MM.1S (cell line): ENCODE data around the gene FHL1.
A peak's percentile ranks its signal among the peaks of the same experiment; 100 is the strongest.

ENCODE experiments used
- DNase-seq: peaks from one replicate; pipeline ENCODE4 v3.0.0-alpha.2; 2015
- H2AFZ ChIP-seq: fragments of 300-600 bp; sonication (generic); 2 replicates; pipeline ENCODE4 v1.6.0; 2016; ENCODE audit warnings: antibody characterized with exemption, low read length
- H3F3A ChIP-seq: fragments of 300-600 bp; sonication (generic); 2 replicates; pipeline ENCODE4 v1.6.1; 2016; ENCODE audit warnings: mild to moderate bottlenecking, antibody characterized with exemption, low read length, moderate library complexity, mixed read lengths; ENCODE audit not compliant: insufficient read depth
- H3K27ac ChIP-seq: fragments of 300-600 bp; sonication (generic); 2 replicates; pipeline ENCODE4 v1.5.1; 2016; ENCODE audit warnings: mild to moderate bottlenecking, low read length
- H3K27me3 ChIP-seq: fragments of 300-600 bp; sonication (generic); replicated peaks from 2 replicates; pipeline ENCODE4 v1.6.0; 2016; ENCODE audit warnings: low read length; ENCODE audit not compliant: insufficient read depth
- H3K36me3 ChIP-seq: fragments of 300-600 bp; sonication (generic); replicated peaks from 2 replicates; pipeline ENCODE4 v1.6.1; 2016; ENCODE audit warnings: mild to moderate bottlenecking, low read length, mixed read lengths; ENCODE audit not compliant: insufficient read depth
- H3K4me1 ChIP-seq: fragments of 300-600 bp; sonication (generic); 2 replicates; pipeline ENCODE4 v1.6.1; 2016; ENCODE audit warnings: low read length, mixed read lengths
- H3K4me2 ChIP-seq: fragments of 300-600 bp; sonication (generic); 2 replicates; pipeline ENCODE4 v1.6.0; 2016; ENCODE audit warnings: low read depth, low read length
- H3K4me3 ChIP-seq: fragments of 300-600 bp; sonication (generic); 2 replicates; pipeline ENCODE4 v1.5.1; 2016; ENCODE audit warnings: low read length, mixed read lengths
- H3K79me2 ChIP-seq: fragments of 300-600 bp; sonication (generic); 2 replicates; pipeline ENCODE4 v1.6.1; 2016; ENCODE audit warnings: mixed run types, low read length, mixed read lengths
- H3K9ac ChIP-seq: fragments of 300-600 bp; sonication (generic); 2 replicates; pipeline ENCODE4 v1.6.1; 2016; ENCODE audit warnings: low read length, mixed read lengths
- H3K9me2 ChIP-seq: fragments of 300-600 bp; sonication (generic); replicated peaks from 2 replicates; pipeline ENCODE4 v1.6.1; 2016; ENCODE audit warnings: mild to moderate bottlenecking, low read length, mixed read lengths; ENCODE audit not compliant: insufficient read depth
- H3K9me3 ChIP-seq: fragments of 300-600 bp; sonication (generic); replicated peaks from 2 replicates; pipeline ENCODE4 v1.6.1; 2016; ENCODE audit warnings: mild to moderate bottlenecking, low read length, mixed read lengths; ENCODE audit not compliant: insufficient read depth
- H4K20me1 ChIP-seq: fragments of 300-600 bp; sonication (generic); 2 replicates; pipeline ENCODE4 v1.6.1; 2016; ENCODE audit warnings: mild to moderate bottlenecking, low read length, moderate library complexity, mixed read lengths; ENCODE audit not compliant: insufficient read depth
- EZH2 ChIP-seq: fragments of 300-600 bp; sonication (generic); optimal IDR thresholded peaks from 2 replicates; pipeline ENCODE3; 2017; ENCODE audit warnings: low read depth, mild to moderate bottlenecking, antibody characterized with exemption, low read length, mixed read lengths
- EZH2phosphoT487 ChIP-seq: fragments of 300-600 bp; sonication (generic); IDR thresholded peaks from 2 replicates; pipeline ENCODE4 v1.6.1; 2018; ENCODE audit warnings: antibody characterized with exemption, low read length
- TF ChIP-seq, protein P1 (sequence below): fragments of 300-600 bp; sonication (generic); IDR thresholded peaks from 2 replicates; pipeline ENCODE4 v1.5.1; 2016; ENCODE audit warnings: antibody characterized with exemption, low read length, mixed read lengths

The FHL1 gene

DNA sequence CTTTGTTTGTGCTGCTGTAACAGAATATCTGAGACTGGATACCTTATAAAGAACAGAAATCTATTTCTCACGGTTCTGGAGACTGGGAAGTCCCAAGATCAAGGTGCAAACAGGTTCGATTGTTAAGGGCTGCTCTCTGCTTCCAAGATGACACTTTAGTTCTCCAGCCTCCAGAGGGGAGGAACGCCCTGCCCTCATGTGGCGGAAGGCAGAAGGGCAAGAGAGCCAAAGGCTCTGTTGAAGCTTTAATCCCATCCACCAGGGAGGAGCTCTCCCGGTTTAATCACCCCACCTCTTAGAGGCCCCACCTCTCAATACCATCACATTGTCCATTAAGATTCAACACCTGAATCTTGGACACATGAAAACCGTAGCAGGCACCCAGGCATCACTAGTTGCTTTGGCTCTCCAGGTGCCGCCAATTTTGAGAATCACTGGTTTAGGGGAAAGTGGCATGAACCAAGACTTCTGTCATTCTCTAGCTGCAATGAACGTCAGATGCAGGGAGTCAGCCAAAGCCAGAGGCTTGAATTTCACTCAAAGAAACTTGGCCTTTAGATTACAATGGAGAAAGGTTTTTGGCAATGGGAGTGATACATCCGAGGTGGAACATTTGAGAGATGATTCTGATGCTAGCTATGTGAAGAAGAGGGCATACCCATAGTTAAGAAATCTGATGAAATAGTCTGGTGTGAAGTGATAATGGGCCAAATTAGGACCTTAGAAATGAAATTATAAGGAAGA, 15.7 kb downstream of the FHL1 start:
- H3K27ac ChIP-seq: peak overlapping the region; percentile 12; the same call in 1 of the 2 replicates
- H3F3A ChIP-seq: no peaks in the 10 kb centered on the region; the same call in 1 of the 2 replicates
- DNase-seq: peak; percentile 74
- H3K27me3 ChIP-seq: no peaks in the 10 kb centered on the region
- no peaks in the 10 kb centered on the region for H3K9me3 ChIP-seq
- H3K4me2 ChIP-seq: no peak overlapping the region
- H3K9me2 ChIP-seq: no peaks in the 10 kb centered on the region
- H3K79me2 ChIP-seq: peaks cover 97% of the 10 kb centered on the region
- TF ChIP-seq, protein P1, sequence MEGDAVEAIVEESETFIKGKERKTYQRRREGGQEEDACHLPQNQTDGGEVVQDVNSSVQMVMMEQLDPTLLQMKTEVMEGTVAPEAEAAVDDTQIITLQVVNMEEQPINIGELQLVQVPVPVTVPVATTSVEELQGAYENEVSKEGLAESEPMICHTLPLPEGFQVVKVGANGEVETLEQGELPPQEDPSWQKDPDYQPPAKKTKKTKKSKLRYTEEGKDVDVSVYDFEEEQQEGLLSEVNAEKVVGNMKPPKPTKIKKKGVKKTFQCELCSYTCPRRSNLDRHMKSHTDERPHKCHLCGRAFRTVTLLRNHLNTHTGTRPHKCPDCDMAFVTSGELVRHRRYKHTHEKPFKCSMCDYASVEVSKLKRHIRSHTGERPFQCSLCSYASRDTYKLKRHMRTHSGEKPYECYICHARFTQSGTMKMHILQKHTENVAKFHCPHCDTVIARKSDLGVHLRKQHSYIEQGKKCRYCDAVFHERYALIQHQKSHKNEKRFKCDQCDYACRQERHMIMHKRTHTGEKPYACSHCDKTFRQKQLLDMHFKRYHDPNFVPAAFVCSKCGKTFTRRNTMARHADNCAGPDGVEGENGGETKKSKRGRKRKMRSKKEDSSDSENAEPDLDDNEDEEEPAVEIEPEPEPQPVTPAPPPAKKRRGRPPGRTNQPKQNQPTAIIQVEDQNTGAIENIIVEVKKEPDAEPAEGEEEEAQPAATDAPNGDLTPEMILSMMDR: peak; percentile 83
- TF ChIP-seq EZH2 (no peak), EZH2phosphoT487 (no peak)
- no peaks in the 10 kb centered on the region; the same call in 1 of the 2 replicates for H3K36me3 ChIP-seq
- no peaks in the 10 kb centered on the region for H4K20me1 ChIP-seq
- no peak overlapping the region for H3K9ac ChIP-seq
- H3K4me1 ChIP-seq: peaks cover 28% of the 10 kb centered on the region
- no peak overlapping the region for H3K4me3 ChIP-seq
- no peak overlapping the region for H2AFZ ChIP-seq

- Histone ChIP-seq H4K20me1 (no peaks in the 10 kb centered on the region), H3K4me3 (no peak overlapping the region), H2AFZ (no peak overlapping the region), H3K4me2 (no peak overlapping the region), H3K9me3 (no peaks in the 10 kb centered on the region), H3K27me3 (no peaks in the 10 kb centered on the region), H3K9ac (no peak overlapping the region), H3K27ac (no peak overlapping the region), H3K4me1 (peaks cover 21% of the 10 kb centered on the region), H3F3A (no peaks in the 10 kb centered on the region; the same call in 1 of the 2 replicates), H3K79me2 (peaks cover 96% of the 10 kb centered on the region), H3K9me2 (no peaks in the 10 kb centered on the region), H3K36me3 (no peaks in the 10 kb centered on the region; the same call in 1 of the 2 replicates)
- TF ChIP-seq, protein P1: no peak
- no peak for TF ChIP-seq EZH2phosphoT487
- no peak for TF ChIP-seq EZH2
- no peak for DNase-seq
Measured at GRCh38 chrX:136163689-136164088, 16.4 kb downstream of the FHL1 start.

- no peaks in the 10 kb centered on the region for H3K27me3 ChIP-seq
Measured at GRCh38 chrX:136165406-136165805, 18.1 kb downstream of the FHL1 start.

More at GRCh38 chrX:136165406-136165805, 18.1 kb downstream of the FHL1 start:
- TF ChIP-seq EZH2: no peak
- TF ChIP-seq, protein P1: no peak
- TF ChIP-seq EZH2phosphoT487: no peak
- Histone ChIP-seq H3K27ac (no peak overlapping the region), H3K9me2 (no peaks in the 10 kb centered on the region), H3K4me1 (peaks cover 12% of the 10 kb centered on the region), H3K4me2 (no peak overlapping the region), H3K9me3 (no peaks in the 10 kb centered on the region), H3K9ac (no peak overlapping the region), H3K36me3 (no peaks in the 10 kb centered on the region; the same call in 1 of the 2 replicates), H2AFZ (no peak overlapping the region), H3F3A (no peaks in the 10 kb centered on the region; the same call in 1 of the 2 replicates), H3K4me3 (no peak overlapping the region), H4K20me1 (no peaks in the 10 kb centered on the region), H3K79me2 (peaks cover 89% of the 10 kb centered on the region)
- DNase-seq: no peak
